HepG2 (cell line): ENCODE measurements around the gene CIB2. TPM values are rescaled to one million over a fixed set of nuclear protein-coding genes. Genes with fewer than 3 reads are reported as not detected.
A peak's percentile ranks its signal among the peaks of the same experiment; 100 is the strongest.

Experiments used
- BCLAF1 ChIP-seq: fragments of 450-650 bp; IDR thresholded peaks from 2 replicates; pipeline ENCODE4 v1.6.1; 2017; ENCODE audit warnings: mild to moderate bottlenecking
- ETV6 ChIP-seq: sonication (generic); formaldehyde crosslinking; conservative IDR thresholded peaks from 2 replicates; pipeline ENCODE4 v1.4.0; 2020; ENCODE audit warnings: missing genetic modification reagents
- PATZ1 ChIP-seq: sonication (generic); formaldehyde crosslinking; IDR thresholded peaks from 2 replicates; pipeline ENCODE4 v1.4.0; 2020; ENCODE audit warnings: missing genetic modification reagents
- PHF21A ChIP-seq: sonication (generic); formaldehyde crosslinking; IDR thresholded peaks from 2 replicates; pipeline ENCODE4 v1.5.0; 2020; ENCODE audit warnings: mild to moderate bottlenecking, missing genetic modification reagents
- RCOR2 ChIP-seq: IDR thresholded peaks from 2 replicates; pipeline ENCODE4 v1.6.1; 2016; ENCODE audit warnings: missing biosample characterization, missing genetic modification reagents
- SOX13 ChIP-seq, 3 experiments: fragments of 450-650 bp in 1 of 3; sonication (generic) in 1 of 3; formaldehyde crosslinking in 1 of 3; IDR thresholded peaks in 2 of 3; conservative IDR thresholded peaks in 1 of 3; 2 replicates each; pipeline versions ENCODE4 v1.5.0 to v1.6.1; 2016 to 2020; ENCODE audit warnings: antibody characterized with exemption in 1 of 3, mild to moderate bottlenecking in 1 of 3, missing compliant biosample characterization in 1 of 3, missing genetic modification reagents in 1 of 3, moderate library complexity in 1 of 3
- SP5 ChIP-seq: IDR thresholded peaks from 2 replicates; pipeline ENCODE4 v1.6.1; 2016; ENCODE audit warnings: low read depth, borderline replicate concordance
- THAP7 ChIP-seq: sonication (generic); formaldehyde crosslinking; IDR thresholded peaks from 2 replicates; pipeline ENCODE4 v1.8.1; 2023; ENCODE audit warnings: mild to moderate bottlenecking, missing genetic modification reagents
- USF2 ChIP-seq, 2 experiments: sonication (generic) in 1 of 2; formaldehyde crosslinking in 1 of 2; IDR thresholded peaks; 2 replicates each; pipeline versions ENCODE4 v1.5.1 to v1.6.1; 2011 to 2020; ENCODE audit warnings: borderline replicate concordance in 1 of 2, low read depth in 1 of 2, low read length in 1 of 2, mild to moderate bottlenecking in 1 of 2, missing genetic modification reagents in 1 of 2, moderate library complexity in 1 of 2
- ZNF710 ChIP-seq: sonication (generic); formaldehyde crosslinking; IDR thresholded peaks from 2 replicates; pipeline ENCODE4 v1.5.0; 2020; ENCODE audit warnings: mild to moderate bottlenecking, missing genetic modification reagents, borderline replicate concordance
- ZNF776 ChIP-seq: sonication (generic); formaldehyde crosslinking; IDR thresholded peaks from 2 replicates; pipeline ENCODE4 v1.4.0; 2020; ENCODE audit warnings: mild to moderate bottlenecking, missing genetic modification reagents
- polyA plus RNA-seq, 8 experiments: library from polyadenylated mRNA; depleted of rRNA in 3 of 8; stranded (reverse) in 7 of 8; unstranded in 1 of 8; fragments of >200 nt; fragmentation: Illumina TruSeq in 4 of 8; extraction: Trizol in 4 of 8; gene quantifications; 2 replicates each; pipeline versions ENCODE4 v1.2.1 to v1.2.3, GENCODE V29; 2011 to 2016; ENCODE audit warnings: low read depth in 4 of 8, missing spikeins in 1 of 8, mixed read lengths in 1 of 8; ENCODE audit not compliant: insufficient read depth in 1 of 8
- total RNA-seq, 5 experiments: library from RNA; depleted of rRNA; stranded (reverse); fragments of >200 nt; fragmentation: Illumina TruSeq; extraction: Trizol; gene quantifications; 2 replicates each; pipeline ENCODE4 v1.2.3, GENCODE V29; 2016; ENCODE audit warnings: low read depth in 1 of 5

CIB2 gene
- total and polyA plus RNA-seq, 2 of the 13 experiments (the other 11 are each of a cell fraction or from before 2014, with no cell fraction given): 1.4 to 1.5 TPM

- TF ChIP-seq USF2 (IDR thresholded peaks at IDR 0.05; ENCODE audit: low read depth, low read length): no peak
- TF ChIP-seq USF2 (CRISPR knock-in tag; IDR thresholded peaks at IDR 0.05; ENCODE audit: borderline replicate concordance): no peak
- TF ChIP-seq PHF21A (CRISPR knock-in tag): no peak
- TF ChIP-seq ETV6 (CRISPR knock-in tag): no peak
- peak; percentile 60; the same call in 1 of the 2 replicates for TF ChIP-seq RCOR2 (CRISPR knock-in tag)
- no peak for TF ChIP-seq ZNF710
- no peak for TF ChIP-seq BCLAF1
- no peak for TF ChIP-seq SOX13 (IDR thresholded peaks at IDR 0.05)
- TF ChIP-seq SOX13 (CRISPR knock-in tag; conservative IDR thresholded peaks at IDR 0.05 in 1 of 2, IDR thresholded peaks at IDR 0.05 in 1 of 2): peak in 1 of 2 experiments; percentile 23; a peak in 1 of 4 replicates
- no peak for TF ChIP-seq ZNF776 (CRISPR knock-in tag)
- TF ChIP-seq THAP7 (CRISPR knock-in tag): 0 out of 2 replicates have a peak, but pooled peaks have one; percentile 37
- no peak for TF ChIP-seq SP5 (CRISPR knock-in tag)
- peak; percentile 9; the same call in 1 of the 2 replicates for TF ChIP-seq PATZ1 (CRISPR knock-in tag)
These were observed 47.4 kb downstream of the CIB2 start (continued) for GRCh38 chr15:78083687-78084448.
